Hematopoietic multipotent progenitor cell treated with erythropoietin and hydrocortisone succinate and interleukin-3 and kit ligand, for 6 days (in vitro differentiated cells): ENCODE results near the gene YTHDF2.
"Not testable (repeated sequence)": the region's sequence is repeated elsewhere in the genome, so short reads cannot be mapped to it uniquely, and the experiment has no call there.

ENCODE experiments used
- DNase-seq: peaks from one replicate; pipeline ENCODE4 v3.0.0-alpha.2; 2015

YTHDF2 gene

DNA sequence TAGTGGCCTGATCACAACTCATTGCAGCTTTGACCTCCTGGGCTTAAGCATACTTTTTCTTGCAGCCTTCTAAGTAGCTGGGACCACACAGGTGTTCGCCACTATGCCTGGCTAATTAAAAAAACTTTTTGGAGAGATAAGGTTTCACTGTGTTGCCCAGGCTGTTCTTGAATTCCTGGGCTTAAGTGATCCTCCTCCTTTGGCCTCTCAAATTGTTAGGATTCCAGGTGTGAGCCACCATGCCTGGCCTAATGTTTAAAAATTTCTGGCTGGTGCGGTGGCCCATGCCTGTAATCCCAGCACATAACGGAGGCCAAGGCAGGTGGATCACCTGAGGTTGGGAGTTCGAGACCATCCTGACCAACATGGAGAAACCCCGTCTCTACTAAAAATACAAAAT lies 24.4 kb downstream of the YTHDF2 start:
- DNase-seq = no peak

DNA sequence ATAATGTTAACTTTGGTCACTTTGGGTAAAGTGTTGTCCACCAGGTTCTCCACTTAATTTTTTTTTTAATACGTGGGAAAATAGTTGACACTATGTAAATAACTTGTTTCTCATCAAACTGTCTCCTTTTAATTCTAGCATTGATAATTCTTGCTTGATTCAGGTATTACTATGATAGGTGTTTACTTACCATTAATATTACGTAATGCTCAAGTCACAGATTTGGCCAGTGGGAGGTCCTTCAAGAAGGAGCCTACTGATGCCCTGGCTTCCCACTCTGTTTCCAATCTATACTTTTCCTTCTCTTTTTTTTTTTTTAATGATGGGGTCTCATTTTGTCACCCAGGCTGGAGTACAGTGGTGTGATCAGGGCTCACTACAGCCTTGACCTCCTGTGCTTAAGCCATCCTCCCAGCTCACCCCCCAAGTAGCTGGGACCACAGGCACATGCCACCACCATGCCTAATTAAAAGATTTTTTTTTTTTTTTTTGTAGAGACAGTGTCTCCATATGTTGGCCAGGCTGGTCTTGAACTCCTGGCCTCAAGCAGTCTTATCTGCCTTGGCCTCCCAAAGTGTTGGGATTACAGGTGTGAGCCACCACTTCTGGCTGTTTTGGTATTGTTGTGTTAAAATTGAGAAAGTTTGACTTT lies 29.9 kb downstream of the YTHDF2 start:
- no peak for DNase-seq

GRCh38 chr1:28770601-28771165 lies 33.9 kb downstream of the YTHDF2 start:
- DNase-seq = no peak

DNA sequence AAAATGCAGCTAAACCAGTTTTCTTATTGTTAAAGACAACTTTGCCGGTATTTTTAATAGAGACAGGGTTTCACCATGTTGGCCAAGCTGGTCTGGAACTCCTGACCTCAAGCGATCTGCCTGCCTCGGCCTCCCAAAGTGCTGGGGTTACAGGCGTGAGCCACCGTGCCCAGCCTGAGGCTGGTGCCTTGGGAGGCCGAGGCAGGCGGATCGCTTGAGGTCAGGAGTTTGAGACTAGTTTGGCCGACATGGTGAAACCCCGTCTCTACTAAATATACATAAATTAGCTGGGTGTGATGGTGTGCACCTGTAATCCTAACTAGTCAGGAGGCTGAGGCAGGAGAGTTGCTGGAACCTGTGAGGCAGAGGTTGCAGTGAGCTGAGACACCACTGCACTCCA lies 35.2 kb downstream of the YTHDF2 start:
- not testable (repeated sequence) for DNase-seq

- DNase-seq = no peak
Measured at GRCh38 chr1:28773105-28773504, 36.4 kb downstream of the YTHDF2 start.

GRCh38 chr1:28775121-28775942 lies 38.6 kb downstream of the YTHDF2 start:
- DNase-seq = peak; percentile 92

GRCh38 chr1:28776341-28776740 lies 39.6 kb downstream of the YTHDF2 start:
- no peak for DNase-seq

GRCh38 chr1:28778021-28778420 lies 41.3 kb downstream of the YTHDF2 start:
- no peak for DNase-seq

DNA sequence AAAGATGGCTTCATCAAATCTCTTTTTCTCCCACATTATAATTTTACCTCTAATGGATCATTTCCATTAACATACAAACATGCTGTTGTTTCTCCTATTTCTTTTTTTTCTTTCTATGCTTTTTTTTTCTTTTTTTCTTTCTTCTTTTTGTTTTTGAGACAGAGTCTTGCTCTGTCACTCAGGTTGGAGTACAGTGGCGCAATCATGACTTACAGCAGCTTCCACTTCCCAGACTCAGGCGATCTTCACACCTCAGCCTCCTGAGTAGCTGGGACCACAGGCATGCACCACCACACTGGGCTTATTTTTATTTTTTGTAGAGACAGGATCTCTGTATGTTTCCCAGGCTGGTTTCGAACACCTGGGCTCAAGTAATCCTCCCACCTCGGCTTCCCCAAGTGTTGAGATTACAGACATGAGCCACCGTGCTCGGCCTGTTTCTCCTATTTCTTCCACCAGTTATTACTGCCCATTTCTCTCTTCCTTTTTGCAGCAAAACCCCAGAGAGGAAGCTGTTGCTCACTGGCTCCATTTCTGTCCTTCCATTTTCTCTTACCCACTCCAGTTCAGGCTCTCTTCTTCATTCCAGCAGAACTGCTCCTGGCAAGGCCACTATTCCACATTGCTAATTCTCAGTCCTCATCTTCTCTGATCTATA lies 43.1 kb downstream of the YTHDF2 start:
- no peak for DNase-seq

DNA sequence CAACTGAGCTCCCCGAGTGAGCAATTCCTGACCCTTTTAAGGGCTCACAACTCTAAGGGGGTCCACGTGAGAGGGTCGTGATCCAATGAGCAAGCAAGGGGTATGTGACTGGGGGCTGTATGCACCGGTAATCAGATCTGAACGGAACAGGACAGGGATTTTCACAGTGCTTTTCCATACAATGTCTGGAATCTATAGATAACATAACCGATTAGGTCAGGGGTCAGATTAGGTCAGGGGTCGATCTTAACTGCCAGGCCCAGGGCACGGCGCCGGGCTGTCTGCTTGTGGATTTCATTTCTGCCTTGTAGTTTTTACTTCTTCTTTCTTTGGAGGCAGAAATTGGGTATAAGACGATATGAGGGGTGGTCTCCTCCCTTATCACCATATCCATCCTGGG lies 44.6 kb downstream of the YTHDF2 start:
- DNase-seq = no peak

GRCh38 chr1:28782011-28782410 lies 45.3 kb downstream of the YTHDF2 start:
- DNase-seq = peak; percentile 30

DNA sequence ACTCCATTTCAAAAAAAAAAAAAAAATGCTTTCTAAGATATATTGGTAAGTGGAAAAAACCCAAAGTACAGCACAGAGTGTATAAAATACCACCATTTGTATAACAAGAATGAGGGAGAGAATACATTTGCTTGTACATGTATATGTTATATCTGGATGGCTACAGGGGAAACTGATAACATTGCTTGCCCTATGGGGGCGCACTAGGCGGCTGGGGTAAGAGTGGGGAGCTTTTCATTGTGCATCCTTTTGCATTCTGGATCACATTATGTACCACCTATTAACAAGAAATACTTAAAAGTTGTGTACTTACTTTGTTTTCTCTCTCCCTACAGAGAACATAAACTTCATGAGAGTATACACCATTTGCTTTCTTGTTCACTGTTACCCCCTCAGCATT lies 46.6 kb downstream of the YTHDF2 start:
- DNase-seq = no peak

GRCh38 chr1:28789412-28789811 lies 52.7 kb downstream of the YTHDF2 start:
- no peak for DNase-seq

GRCh38 chr1:28789816-28790215 lies 53.1 kb downstream of the YTHDF2 start:
- DNase-seq = no peak

DNA sequence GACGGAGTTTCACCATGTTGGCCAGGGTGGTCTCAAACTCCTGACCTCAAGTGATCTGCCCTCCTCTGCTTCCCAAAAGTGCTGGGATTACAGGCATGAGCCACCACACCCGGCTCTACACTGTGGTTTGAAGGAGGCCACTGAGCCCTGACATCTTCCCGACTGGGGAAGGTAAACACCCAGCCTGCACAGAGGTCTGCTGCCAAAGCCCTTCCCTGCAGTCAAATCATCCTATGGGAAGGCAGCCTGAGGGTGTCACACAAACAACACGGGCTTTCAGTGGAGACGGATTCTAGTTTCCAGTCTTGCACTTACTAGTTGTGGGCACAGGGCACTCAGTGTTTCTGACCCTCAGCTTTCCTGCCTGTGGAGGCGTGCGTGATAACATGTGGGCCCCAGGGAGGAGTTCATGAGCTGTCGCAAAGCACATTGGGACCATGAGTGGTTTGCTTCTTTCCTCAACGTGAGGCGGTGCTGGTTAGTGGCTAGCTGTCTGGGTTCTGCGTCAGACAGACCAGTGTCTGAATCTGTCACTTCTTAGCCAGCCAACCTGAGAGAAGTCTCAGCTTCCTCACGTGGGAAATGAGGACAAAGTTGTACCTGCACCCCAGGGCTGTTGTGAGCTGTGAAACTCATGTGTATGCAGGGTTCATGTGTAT lies 53.8 kb downstream of the YTHDF2 start:
- no peak for DNase-seq

DNA sequence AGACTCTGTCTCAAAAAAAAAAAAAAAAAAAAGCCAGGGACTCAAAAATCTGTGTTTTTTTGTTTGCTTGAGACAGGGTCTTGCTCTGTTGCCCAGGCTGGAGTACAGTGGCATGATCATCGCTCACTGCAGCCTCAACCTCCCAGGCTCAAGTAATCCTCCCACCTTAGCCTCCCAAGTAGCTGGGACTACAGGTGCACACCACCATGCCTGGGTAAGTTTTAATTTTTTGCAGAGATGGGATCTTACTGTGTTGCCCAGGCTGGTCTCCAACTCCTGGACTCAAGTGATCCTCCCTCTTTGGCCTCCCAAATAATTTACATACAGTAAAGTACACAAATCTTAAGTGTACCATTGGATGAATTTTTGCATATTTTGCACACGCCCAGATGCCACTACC lies 55.2 kb downstream of the YTHDF2 start:
- DNase-seq = not testable (repeated sequence)

DNA sequence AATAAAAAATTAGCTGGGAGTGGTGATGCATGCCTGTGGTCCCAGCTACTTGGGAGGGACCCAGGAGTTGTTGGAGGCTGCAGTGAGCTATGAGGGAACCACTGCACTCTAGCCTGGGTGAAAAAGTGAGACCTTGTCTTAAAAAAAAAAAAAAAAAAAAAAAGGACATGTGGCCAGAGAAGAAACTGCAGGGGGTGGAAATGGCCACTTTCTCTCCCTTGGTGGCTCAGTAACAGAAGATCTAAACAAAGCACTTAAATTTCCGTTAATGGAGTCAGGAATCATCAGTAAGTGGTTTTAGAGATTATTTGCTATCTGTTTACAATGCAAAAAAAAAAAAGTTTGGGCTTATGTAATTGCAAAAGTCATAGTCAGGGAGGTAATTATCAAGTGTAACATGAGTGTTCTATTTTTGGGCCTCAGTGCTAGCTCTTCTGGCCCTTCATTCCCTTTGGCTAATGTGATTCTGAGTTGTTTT lies 55.9 kb downstream of the YTHDF2 start:
- DNase-seq = peak; percentile 35

DNA sequence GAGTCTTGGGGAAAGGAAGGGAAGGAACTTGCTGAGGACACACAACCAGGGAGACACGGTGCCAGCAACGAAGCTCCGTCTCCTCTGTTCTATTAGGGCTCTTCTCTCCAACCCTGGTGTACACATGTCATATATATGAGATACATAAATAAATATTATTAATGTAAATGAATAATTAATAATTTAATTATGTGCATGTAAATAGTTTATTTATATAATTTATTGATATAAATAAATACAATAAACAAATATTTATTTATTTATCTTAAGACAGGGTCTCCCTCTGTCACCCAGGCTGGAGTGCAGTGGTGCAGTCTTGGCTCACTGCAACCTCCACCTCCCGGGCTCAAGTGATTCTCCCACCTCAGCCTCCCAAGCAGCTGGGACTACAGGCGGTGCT lies 57.8 kb downstream of the YTHDF2 start:
- DNase-seq = not testable (repeated sequence)

DNA sequence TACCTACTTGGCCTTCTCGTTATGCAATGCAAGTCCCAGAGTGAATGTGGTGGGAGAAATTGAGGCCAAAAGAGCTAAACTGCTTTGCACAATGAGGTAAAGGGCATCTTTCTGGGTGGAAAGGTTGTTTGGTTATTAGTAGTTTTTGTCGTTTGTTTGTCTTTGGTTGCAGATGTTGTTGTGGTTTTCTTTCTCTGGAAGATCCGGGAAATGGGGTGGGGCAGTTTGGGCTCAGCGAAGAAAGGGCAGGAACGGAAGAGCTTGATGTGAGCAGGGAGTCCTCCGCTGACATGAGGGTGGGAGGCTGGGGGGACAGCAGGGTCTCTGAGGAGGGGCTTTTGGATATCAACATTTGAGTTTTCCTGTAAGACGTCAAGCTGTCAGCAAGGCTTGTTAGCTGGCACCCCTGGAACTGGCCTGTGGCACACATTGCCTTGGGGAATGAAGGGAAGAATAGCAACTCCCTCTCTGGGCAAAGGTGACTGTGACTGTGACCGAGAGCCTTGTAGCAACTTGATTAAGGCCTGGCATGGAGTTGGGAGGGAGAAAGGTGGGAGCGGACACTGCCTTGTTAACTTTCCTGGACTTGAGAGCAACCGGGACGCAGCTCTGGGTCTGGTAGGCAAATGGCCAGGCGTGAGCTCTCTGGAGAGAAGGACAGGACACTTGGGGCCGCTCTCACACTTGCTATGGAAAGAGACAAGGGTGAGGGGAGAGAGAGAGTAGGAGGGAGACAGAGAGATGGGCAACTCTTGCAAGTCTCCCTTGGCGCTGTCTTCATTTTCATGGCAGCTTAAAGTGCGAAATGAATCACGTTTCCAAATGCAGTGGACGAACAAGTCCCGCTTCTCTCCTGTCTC lies 59.8 kb downstream of the YTHDF2 start:
- DNase-seq = no peak

DNA sequence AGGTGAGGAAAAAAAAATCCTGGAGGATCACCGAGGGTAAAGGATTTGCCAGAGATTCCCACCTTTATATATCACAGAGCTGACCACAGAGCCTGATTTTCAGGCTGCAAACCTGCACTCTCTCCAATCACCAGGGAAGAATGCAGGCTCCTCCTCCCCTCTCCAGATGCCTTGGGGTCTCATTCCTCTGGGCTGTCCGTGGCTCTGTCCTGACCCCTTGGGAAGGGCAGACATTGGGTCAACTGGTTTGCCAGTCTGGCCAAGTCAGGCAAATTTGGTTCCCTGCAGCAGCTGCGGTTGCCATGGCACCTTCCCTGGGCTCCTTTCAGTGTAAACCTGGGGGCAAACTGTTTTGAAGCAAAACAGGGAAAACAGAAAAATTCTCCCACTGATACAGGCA lies 63.6 kb downstream of the YTHDF2 start:
- no peak for DNase-seq

- DNase-seq = no peak
Measured at GRCh38 chr1:28801461-28801860, 64.7 kb downstream of the YTHDF2 start.

DNA sequence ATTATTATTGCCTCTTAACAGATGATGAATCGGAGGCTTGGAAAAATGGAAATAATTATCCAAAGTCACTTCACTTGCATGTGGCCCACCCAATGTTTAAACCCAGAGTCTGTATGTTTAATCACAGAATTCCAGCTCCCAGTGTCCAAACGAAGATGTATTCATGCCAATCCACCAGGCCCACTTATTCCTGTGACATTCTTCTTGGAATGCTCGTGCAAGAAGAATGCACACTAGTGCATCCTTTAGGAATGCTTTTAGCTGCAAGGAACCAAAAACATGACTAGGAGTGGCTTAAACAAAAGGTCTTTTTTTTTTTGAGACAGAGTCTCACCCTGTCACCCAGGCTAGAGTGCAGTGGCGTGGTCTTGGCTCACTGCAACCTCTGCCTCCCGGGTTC lies 66.3 kb downstream of the YTHDF2 start:
- no peak for DNase-seq
